Measurements from ENCODE around the gene DNAJC21. TPM values are rescaled to one million over a fixed set of nuclear protein-coding genes. Genes with fewer than 3 reads are reported as not detected.

The DNAJC21 gene
- total RNA-seq (2013): 28.2 TPM
- polyA plus RNA-seq (10 to 100 TPM in 1 of 3 donors, 1 to 10 TPM in 2; 8.5 to 10.2 (median 8.6) TPM), polyA minus RNA-seq (5.1 and 8.1 TPM in 2 replicates), total RNA-seq (17.1 to 62.8 (median 42.1) reads per million in 11 experiments)

DNA sequence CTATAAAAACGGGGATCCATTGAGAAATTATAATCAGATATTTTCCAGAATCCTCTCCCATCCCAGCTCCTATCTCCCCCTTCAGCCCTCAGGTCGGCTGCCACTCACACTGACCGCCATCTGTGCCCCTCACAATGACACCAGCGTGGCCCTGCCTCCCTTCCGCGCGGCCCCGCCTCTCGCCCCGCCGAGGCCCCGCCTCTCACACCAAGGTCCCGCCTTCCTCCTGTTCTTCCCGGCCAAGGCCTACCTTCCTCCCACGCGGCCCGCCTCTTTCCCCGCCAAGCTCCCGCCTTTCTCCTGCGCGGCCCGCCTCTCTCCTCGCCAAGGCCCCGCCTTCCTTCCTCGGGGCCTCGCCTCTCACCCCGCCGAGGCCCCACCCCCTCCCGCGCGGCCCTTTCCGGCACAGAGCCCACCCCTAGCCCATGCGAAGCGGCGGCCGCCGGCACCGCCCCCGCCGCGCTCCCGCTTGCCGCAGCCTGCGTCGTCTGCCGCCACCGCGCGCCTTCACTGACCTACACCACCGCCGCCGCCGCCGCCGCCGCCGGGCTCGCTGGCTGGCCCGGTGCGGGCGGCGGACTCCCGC, at the start of gene DNAJC21:
Gene DNAJC21 (plus strand): TSS at position 426 of the 586 bp plus-strand sequence. CDS start 261 bp downstream, outside the sequence.
- no peak for TF ChIP-seq CTCF (IDR thresholded peaks at IDR 0.05)
- H3K9me3 Mint-ChIP-seq: no peaks in the 10 kb centered on the region
- Histone ChIP-seq H2AFZ (ENCODE audit: insufficient read depth, low read depth, low read length, poor library complexity, severe bottlenecking) (peak within 1 kb of the TSS; percentile 89), H3K36me3 (replicated peaks in 1 of 2; ENCODE audit: control insufficient read depth in 1 of 2, insufficient read depth in 2 of 2, low read length in 2 of 2) (peaks cover 23 to 34% of the 10 kb centered on the region in 2 donors), H3K4me2 (replicated peaks; ENCODE audit: extremely low read depth, low read length, poor library complexity, severe bottlenecking) (peak within 1 kb of the TSS; percentile 73), H3K4me3 (replicated peaks in 1 of 3; ENCODE audit: low read depth in 2 of 3, low read length in 3 of 3) (peak within 1 kb of the TSS; percentile 58 to 85 (median 85)), H3K27me3 (ENCODE audit: control insufficient read depth in 2 of 2, insufficient read depth in 2 of 2, low read length in 2 of 2) (no peaks in the 10 kb centered on the region), H3K27ac (ENCODE audit: low read depth in 1 of 2, low read length in 2 of 2) (peak within 1 kb of the TSS; percentile 85 to 88), H3K4me1 (ENCODE audit: control insufficient read depth in 1 of 2, insufficient read depth in 2 of 2, low read length in 2 of 2) (peaks cover 16 to 21% of the 10 kb centered on the region in 2 donors), H3K9me3 (replicated peaks in 1 of 2; ENCODE audit: control insufficient read depth in 1 of 2, insufficient read depth in 1 of 2, low read length in 2 of 2) (no peaks in the 10 kb centered on the region), H4K20me1 (ENCODE audit: insufficient read depth, low read length) (no peaks in the 10 kb centered on the region), H3K79me2 (ENCODE audit: insufficient read depth, low read length) (peaks cover 42% of the 10 kb centered on the region), H3K9ac (ENCODE audit: insufficient read depth, low read length, poor library complexity, severe bottlenecking) (peak within 1 kb of the TSS; percentile 78)
- H3K36me3 Mint-ChIP-seq: peaks cover 28 to 32% of the 10 kb centered on the region in 2 donors
- under 1% methylated on average over 63 of the region's 63 CpGs for WGBS (ENCODE audit: insufficient coverage)
- peaks cover 24% of the 10 kb centered on the region for H3K4me1 Mint-ChIP-seq
- intact Hi-C loops (cut with micrococcal nuclease): loop anchor here in 1 of 2 donors (10.0 kb wide), 1 partner anchor 1484 kb away; the partner anchor contains the start of gene TARS1
- peaks cover 0 to 2% (median 0%) of the 10 kb centered on the region in 3 donors for H3K27me3 Mint-ChIP-seq (ENCODE audit: low read depth in 3 of 3)
- peak; percentile 93 to 98 (median 94) for DNase-seq
- peak within 1 kb of the TSS; percentile 92 to 98 (median 98) for H3K27ac Mint-ChIP-seq
- H3K4me3 Mint-ChIP-seq: peak within 1 kb of the TSS; percentile 96 to 98

DNA sequence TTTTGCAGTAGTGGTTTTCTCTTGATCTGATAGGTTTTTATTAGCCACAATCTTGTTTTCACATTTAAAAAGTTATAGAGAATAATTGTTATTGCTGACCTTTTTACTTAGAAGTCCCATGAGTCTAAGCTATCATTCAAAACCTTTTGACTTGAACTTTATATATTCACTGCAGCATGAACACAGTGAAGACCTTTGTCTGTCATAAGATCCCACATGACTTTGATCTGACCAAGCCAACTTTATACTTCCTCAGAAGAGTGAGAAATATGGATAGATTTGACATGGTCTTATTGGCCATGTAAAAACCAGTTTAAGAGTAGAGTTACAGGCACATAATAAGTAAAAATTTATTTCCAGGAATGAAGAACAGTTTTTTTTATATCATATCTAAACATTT, 48.1 kb upstream of the DNAJC21 start:
- H3K27me3 Mint-ChIP-seq (ENCODE audit: low read depth in 3 of 3): peaks cover 0 to 1% (median 0%) of the 10 kb centered on the region in 3 donors
- Histone ChIP-seq H3K79me2 (ENCODE audit: insufficient read depth, low read length) (no peaks in the 10 kb centered on the region), H2AFZ (ENCODE audit: insufficient read depth, low read depth, low read length, poor library complexity, severe bottlenecking) (no peak overlapping the region), H3K9me3 (replicated peaks in 1 of 2; ENCODE audit: control insufficient read depth in 1 of 2, insufficient read depth in 1 of 2, low read length in 2 of 2) (no peaks in the 10 kb centered on the region), H4K20me1 (ENCODE audit: insufficient read depth, low read length) (no peaks in the 10 kb centered on the region), H3K9ac (ENCODE audit: insufficient read depth, low read length, poor library complexity, severe bottlenecking) (no peak overlapping the region), H3K27me3 (ENCODE audit: control insufficient read depth in 2 of 2, insufficient read depth in 2 of 2, low read length in 2 of 2) (no peaks in the 10 kb centered on the region), H3K4me1 (ENCODE audit: control insufficient read depth in 1 of 2, insufficient read depth in 2 of 2, low read length in 2 of 2) (no peaks in the 10 kb centered on the region), H3K4me2 (replicated peaks; ENCODE audit: extremely low read depth, low read length, poor library complexity, severe bottlenecking) (no peak overlapping the region), H3K36me3 (replicated peaks in 1 of 2; ENCODE audit: control insufficient read depth in 1 of 2, insufficient read depth in 2 of 2, low read length in 2 of 2) (no peaks in the 10 kb centered on the region), H3K4me3 (replicated peaks in 1 of 3; ENCODE audit: low read depth in 2 of 3, low read length in 3 of 3) (no peak overlapping the region), H3K27ac (ENCODE audit: low read depth in 1 of 2, low read length in 2 of 2) (no peak overlapping the region)
- no peak overlapping the region for H3K27ac Mint-ChIP-seq
- no peak overlapping the region for H3K4me3 Mint-ChIP-seq
- intact Hi-C loops (cut with micrococcal nuclease): no loop called here
- H3K4me1 Mint-ChIP-seq: no peaks in the 10 kb centered on the region
- no peak for DNase-seq
- TF ChIP-seq CTCF (IDR thresholded peaks at IDR 0.05): no peak
- no peaks in the 10 kb centered on the region for H3K36me3 Mint-ChIP-seq
- H3K9me3 Mint-ChIP-seq: peaks cover 0 to 6% (median 0%) of the 10 kb centered on the region in 7 donors

All from CD14-positive monocyte (primary cell).